HEK293 (cell line): ENCODE results near the gene TMEM255B.

Experiments used
- CTCF ChIP-seq: fragments of 450-650 bp; formaldehyde crosslinking; IDR thresholded peaks from 2 replicates; pipeline ENCODE4 v1.5.1; 2016; ENCODE audit warnings: missing biosample characterization, missing genetic modification characterization
- REST ChIP-seq: fragments of 450-650 bp; formaldehyde crosslinking; IDR thresholded peaks from 2 replicates; pipeline ENCODE4 v1.5.1; 2016; ENCODE audit warnings: missing biosample characterization, missing genetic modification characterization
- ZBTB17 ChIP-seq: fragments of 450-650 bp; formaldehyde crosslinking; IDR thresholded peaks from 2 replicates; pipeline ENCODE4 v1.5.1; 2016; ENCODE audit warnings: missing biosample characterization, missing genetic modification characterization
- ZNF10 ChIP-seq: fragments of 450-650 bp; formaldehyde crosslinking; IDR thresholded peaks from 2 replicates; pipeline ENCODE4 v1.5.1; 2017; ENCODE audit warnings: missing biosample characterization, missing genetic modification characterization
- ZNF132 ChIP-seq: fragments of 450-650 bp; formaldehyde crosslinking; IDR thresholded peaks from 2 replicates; pipeline ENCODE4 v1.5.1; 2017; ENCODE audit warnings: missing biosample characterization, missing genetic modification characterization, borderline replicate concordance
- ZNF155 ChIP-seq: fragments of 450-650 bp; formaldehyde crosslinking; IDR thresholded peaks from 2 replicates; pipeline ENCODE4 v1.5.1; 2016; ENCODE audit warnings: missing biosample characterization, missing genetic modification characterization
- ZNF221 ChIP-seq: fragments of 450-650 bp; formaldehyde crosslinking; IDR thresholded peaks from 2 replicates; pipeline ENCODE4 v1.5.1; 2017; ENCODE audit warnings: missing biosample characterization, missing genetic modification characterization, borderline replicate concordance
- ZNF449 ChIP-seq: fragments of 450-650 bp; formaldehyde crosslinking; IDR thresholded peaks from 2 replicates; pipeline ENCODE4 v1.5.1; 2017; ENCODE audit warnings: missing biosample characterization, mild to moderate bottlenecking, missing genetic modification characterization, moderate library complexity
- ZNF658 ChIP-seq: fragments of 450-650 bp; formaldehyde crosslinking; IDR thresholded peaks from 2 replicates; pipeline ENCODE4; 2016; ENCODE audit warnings: missing biosample characterization, missing genetic modification characterization
- ZNF776 ChIP-seq: fragments of 450-650 bp; formaldehyde crosslinking; IDR thresholded peaks from 2 replicates; pipeline ENCODE4 v1.5.0; 2017; ENCODE audit warnings: missing biosample characterization, missing genetic modification characterization, borderline replicate concordance
- TF ChIP-seq, protein P1 (sequence below): fragments of 450-650 bp; formaldehyde crosslinking; IDR thresholded peaks from 2 replicates; pipeline ENCODE4 v1.5.1; 2016; ENCODE audit warnings: missing biosample characterization, missing genetic modification characterization, low read depth
- TF ChIP-seq, protein P2 (sequence below): fragments of 450-650 bp; formaldehyde crosslinking; IDR thresholded peaks from 2 replicates; pipeline ENCODE4 v1.5.1; 2016; ENCODE audit warnings: missing biosample characterization, missing genetic modification characterization
- TF ChIP-seq, protein P3 (sequence below): fragments of 450-650 bp; formaldehyde crosslinking; IDR thresholded peaks from 2 replicates; pipeline ENCODE4 v1.5.1; 2016; ENCODE audit warnings: missing biosample characterization, missing genetic modification characterization

DNA sequence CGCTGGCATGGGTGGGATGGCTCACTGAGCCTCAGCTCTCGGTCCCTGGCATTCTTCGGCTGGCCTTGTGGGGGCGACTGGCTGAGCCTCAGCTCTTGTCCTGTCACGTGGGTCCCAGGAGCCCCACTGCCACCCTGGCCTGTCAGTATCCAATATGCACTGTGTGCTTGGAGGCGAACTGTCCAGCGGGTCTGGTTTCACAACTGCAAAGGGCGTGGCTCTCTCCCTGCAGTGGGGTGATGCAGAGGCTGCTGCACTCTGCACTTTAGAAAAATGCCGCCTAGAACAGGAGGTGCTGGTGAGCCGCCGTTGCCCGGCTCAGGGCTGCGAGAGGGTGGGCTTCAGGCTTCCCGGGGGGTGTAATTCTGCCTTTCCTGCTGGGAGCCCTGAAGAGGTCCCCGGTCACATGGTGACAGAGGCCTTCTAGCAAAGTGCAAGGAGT is 17.0 kb upstream of the TMEM255B start:
- TF ChIP-seq CTCF (tag by site-specific recombination) = no peak
- no peak for TF ChIP-seq ZNF658 (tag by site-specific recombination)
- TF ChIP-seq REST = no peak
- TF ChIP-seq, protein P1, sequence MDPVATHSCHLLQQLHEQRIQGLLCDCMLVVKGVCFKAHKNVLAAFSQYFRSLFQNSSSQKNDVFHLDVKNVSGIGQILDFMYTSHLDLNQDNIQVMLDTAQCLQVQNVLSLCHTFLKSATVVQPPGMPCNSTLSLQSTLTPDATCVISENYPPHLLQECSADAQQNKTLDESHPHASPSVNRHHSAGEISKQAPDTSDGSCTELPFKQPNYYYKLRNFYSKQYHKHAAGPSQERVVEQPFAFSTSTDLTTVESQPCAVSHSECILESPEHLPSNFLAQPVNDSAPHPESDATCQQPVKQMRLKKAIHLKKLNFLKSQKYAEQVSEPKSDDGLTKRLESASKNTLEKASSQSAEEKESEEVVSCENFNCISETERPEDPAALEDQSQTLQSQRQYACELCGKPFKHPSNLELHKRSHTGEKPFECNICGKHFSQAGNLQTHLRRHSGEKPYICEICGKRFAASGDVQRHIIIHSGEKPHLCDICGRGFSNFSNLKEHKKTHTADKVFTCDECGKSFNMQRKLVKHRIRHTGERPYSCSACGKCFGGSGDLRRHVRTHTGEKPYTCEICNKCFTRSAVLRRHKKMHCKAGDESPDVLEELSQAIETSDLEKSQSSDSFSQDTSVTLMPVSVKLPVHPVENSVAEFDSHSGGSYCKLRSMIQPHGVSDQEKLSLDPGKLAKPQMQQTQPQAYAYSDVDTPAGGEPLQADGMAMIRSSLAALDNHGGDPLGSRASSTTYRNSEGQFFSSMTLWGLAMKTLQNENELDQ (tag by site-specific recombination) = no peak
- TF ChIP-seq, protein P2, sequence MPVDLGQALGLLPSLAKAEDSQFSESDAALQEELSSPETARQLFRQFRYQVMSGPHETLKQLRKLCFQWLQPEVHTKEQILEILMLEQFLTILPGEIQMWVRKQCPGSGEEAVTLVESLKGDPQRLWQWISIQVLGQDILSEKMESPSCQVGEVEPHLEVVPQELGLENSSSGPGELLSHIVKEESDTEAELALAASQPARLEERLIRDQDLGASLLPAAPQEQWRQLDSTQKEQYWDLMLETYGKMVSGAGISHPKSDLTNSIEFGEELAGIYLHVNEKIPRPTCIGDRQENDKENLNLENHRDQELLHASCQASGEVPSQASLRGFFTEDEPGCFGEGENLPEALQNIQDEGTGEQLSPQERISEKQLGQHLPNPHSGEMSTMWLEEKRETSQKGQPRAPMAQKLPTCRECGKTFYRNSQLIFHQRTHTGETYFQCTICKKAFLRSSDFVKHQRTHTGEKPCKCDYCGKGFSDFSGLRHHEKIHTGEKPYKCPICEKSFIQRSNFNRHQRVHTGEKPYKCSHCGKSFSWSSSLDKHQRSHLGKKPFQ (tag by site-specific recombination) = no peak
- TF ChIP-seq, protein P3, sequence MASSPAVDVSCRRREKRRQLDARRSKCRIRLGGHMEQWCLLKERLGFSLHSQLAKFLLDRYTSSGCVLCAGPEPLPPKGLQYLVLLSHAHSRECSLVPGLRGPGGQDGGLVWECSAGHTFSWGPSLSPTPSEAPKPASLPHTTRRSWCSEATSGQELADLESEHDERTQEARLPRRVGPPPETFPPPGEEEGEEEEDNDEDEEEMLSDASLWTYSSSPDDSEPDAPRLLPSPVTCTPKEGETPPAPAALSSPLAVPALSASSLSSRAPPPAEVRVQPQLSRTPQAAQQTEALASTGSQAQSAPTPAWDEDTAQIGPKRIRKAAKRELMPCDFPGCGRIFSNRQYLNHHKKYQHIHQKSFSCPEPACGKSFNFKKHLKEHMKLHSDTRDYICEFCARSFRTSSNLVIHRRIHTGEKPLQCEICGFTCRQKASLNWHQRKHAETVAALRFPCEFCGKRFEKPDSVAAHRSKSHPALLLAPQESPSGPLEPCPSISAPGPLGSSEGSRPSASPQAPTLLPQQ (tag by site-specific recombination) = no peak
- TF ChIP-seq ZNF155 (tag by site-specific recombination) = no peak
- no peak for TF ChIP-seq ZBTB17 (tag by site-specific recombination)
- TF ChIP-seq ZNF10 (tag by site-specific recombination) = no peak
- TF ChIP-seq ZNF132 (tag by site-specific recombination) = no peak
- TF ChIP-seq ZNF449 (tag by site-specific recombination) = no peak
- TF ChIP-seq ZNF776 (tag by site-specific recombination) = no peak
- no peak for TF ChIP-seq ZNF221
